ENCODE data around the gene MPPED1. TPM values are rescaled to one million over a fixed set of nuclear protein-coding genes. Genes with fewer than 3 reads are reported as not detected.
A peak's percentile ranks its signal among the peaks of the same experiment; 100 is the strongest.

The MPPED1 gene
- total and polyA plus RNA-seq, 3 experiments from 2014 or later = not detected

- no peak for DNase-seq
- no peaks in the 10 kb centered on the region for H3K4me1 Mint-ChIP-seq
- H3K36me3 Mint-ChIP-seq = no peaks in the 10 kb centered on the region
- peaks cover 0 to 2% of the 10 kb centered on the region in 2 donors for H3K27me3 Mint-ChIP-seq
- H3K9me3 ChIP-seq (ENCODE audit: low read length) = no peaks in the 10 kb centered on the region
- no peak overlapping the region for H3K27ac ChIP-seq (ENCODE audit: low read depth, low read length)
- H3K4me3 Mint-ChIP-seq = no peak overlapping the region
- no peak overlapping the region for H3K27ac Mint-ChIP-seq
- no peaks in the 10 kb centered on the region for H3K27me3 ChIP-seq (ENCODE audit: insufficient read depth, low read length, poor library complexity, severe bottlenecking)
- H3K36me3 ChIP-seq (ENCODE audit: insufficient read depth, low read length) = no peaks in the 10 kb centered on the region
- no peaks in the 10 kb centered on the region for H3K9me3 Mint-ChIP-seq
- CTCF ChIA-PET = no interaction called here
- POLR2A ChIA-PET = no interaction called here
- no peak overlapping the region for H3K4me3 ChIP-seq (ENCODE audit: low read length)
- no peaks in the 10 kb centered on the region for H3K4me1 ChIP-seq (ENCODE audit: insufficient read depth, low read length)
Observed at GRCh38 chr22:43514476-43515157, 102.8 kb downstream of the MPPED1 start.

DNA sequence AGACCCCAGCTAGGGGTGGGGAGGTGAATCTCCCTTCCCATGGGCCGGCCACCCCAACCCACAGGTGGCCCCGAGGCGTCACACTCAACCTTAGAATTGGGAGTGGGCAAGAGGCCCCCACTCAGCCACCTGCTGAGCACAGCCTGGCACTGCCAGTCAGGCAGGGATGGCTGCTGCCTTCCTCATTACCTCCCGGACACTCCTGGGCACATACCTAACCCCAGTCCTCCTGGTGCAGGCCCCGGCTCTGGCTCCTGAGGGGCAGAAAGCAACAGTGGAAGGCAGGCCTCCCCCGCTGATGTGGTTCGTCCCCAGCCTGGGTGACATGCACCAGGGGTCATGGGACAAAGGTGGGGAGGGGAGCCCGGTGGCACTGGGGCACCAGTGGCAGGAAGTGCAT, 103.6 kb downstream of the MPPED1 start:
- CTCF ChIA-PET = no interaction called here
- Mint-ChIP-seq H3K36me3 (no peaks in the 10 kb centered on the region), H3K4me1 (no peaks in the 10 kb centered on the region), H3K4me3 (no peak overlapping the region), H3K9me3 (no peaks in the 10 kb centered on the region), H3K27ac (no peak overlapping the region), H3K27me3 (peaks cover 0 to 2% of the 10 kb centered on the region in 2 donors)
- Histone ChIP-seq H3K27ac (ENCODE audit: low read depth, low read length) (no peak overlapping the region), H3K4me1 (ENCODE audit: insufficient read depth, low read length) (no peaks in the 10 kb centered on the region), H3K36me3 (ENCODE audit: insufficient read depth, low read length) (no peaks in the 10 kb centered on the region), H3K9me3 (ENCODE audit: low read length) (no peaks in the 10 kb centered on the region), H3K4me3 (ENCODE audit: low read length) (no peak overlapping the region), H3K27me3 (ENCODE audit: insufficient read depth, low read length, poor library complexity, severe bottlenecking) (no peaks in the 10 kb centered on the region)
- DNase-seq = no peak
- POLR2A ChIA-PET = no interaction called here

GRCh38 chr22:43515902-43516301, 104.1 kb downstream of the MPPED1 start:
- Mint-ChIP-seq H3K36me3 (no peaks in the 10 kb centered on the region), H3K27me3 (peaks cover 0 to 2% of the 10 kb centered on the region in 2 donors), H3K4me3 (no peak overlapping the region), H3K9me3 (no peaks in the 10 kb centered on the region), H3K27ac (no peak overlapping the region), H3K4me1 (no peaks in the 10 kb centered on the region)
- no peaks in the 10 kb centered on the region for H3K4me1 ChIP-seq (ENCODE audit: insufficient read depth, low read length)
- no peaks in the 10 kb centered on the region for H3K9me3 ChIP-seq (ENCODE audit: low read length)
- DNase-seq = no peak
- H3K27ac ChIP-seq (ENCODE audit: low read depth, low read length) = no peak overlapping the region
- ChIA-PET CTCF (no interaction called here), POLR2A (no interaction called here)
- no peaks in the 10 kb centered on the region for H3K27me3 ChIP-seq (ENCODE audit: insufficient read depth, low read length, poor library complexity, severe bottlenecking)
- H3K36me3 ChIP-seq (ENCODE audit: insufficient read depth, low read length) = no peaks in the 10 kb centered on the region
- no peak overlapping the region for H3K4me3 ChIP-seq (ENCODE audit: low read length)

DNA sequence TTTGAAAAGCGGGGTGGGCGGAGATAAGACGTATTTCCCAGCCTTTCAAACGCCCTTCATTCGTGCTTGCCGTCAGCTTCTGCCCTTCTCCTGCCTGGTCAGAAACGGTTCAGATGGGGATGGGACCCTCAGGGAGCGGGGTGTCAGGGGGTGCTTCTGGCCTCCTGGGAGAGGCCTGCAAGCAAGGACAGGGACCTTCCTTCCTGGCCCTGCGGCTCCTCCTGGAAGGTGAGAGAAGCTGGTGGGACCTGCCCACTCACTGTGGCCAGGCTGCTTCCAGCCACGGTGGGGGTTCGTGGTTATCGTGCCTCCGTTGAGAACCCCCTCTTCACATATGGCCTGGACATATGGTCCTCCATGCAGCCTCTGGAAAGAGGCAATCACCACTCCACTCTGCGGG, 104.6 kb downstream of the MPPED1 start:
- no peak overlapping the region for H3K4me3 ChIP-seq (ENCODE audit: low read length)
- Mint-ChIP-seq H3K27me3 (peaks cover 0 to 2% of the 10 kb centered on the region in 2 donors), H3K4me3 (no peak overlapping the region), H3K36me3 (no peaks in the 10 kb centered on the region), H3K4me1 (no peaks in the 10 kb centered on the region), H3K9me3 (no peaks in the 10 kb centered on the region), H3K27ac (no peak overlapping the region)
- no peak overlapping the region for H3K27ac ChIP-seq (ENCODE audit: low read depth, low read length)
- ChIA-PET POLR2A (no interaction called here), CTCF (no interaction called here)
- H3K27me3 ChIP-seq (ENCODE audit: insufficient read depth, low read length, poor library complexity, severe bottlenecking) = no peaks in the 10 kb centered on the region
- H3K9me3 ChIP-seq (ENCODE audit: low read length) = no peaks in the 10 kb centered on the region
- H3K4me1 ChIP-seq (ENCODE audit: insufficient read depth, low read length) = no peaks in the 10 kb centered on the region
- no peak for DNase-seq
- H3K36me3 ChIP-seq (ENCODE audit: insufficient read depth, low read length) = no peaks in the 10 kb centered on the region

- no peaks in the 10 kb centered on the region for H3K27me3 Mint-ChIP-seq
- ChIA-PET POLR2A (no interaction called here), CTCF (no interaction called here)
- no peaks in the 10 kb centered on the region for H3K36me3 ChIP-seq (ENCODE audit: insufficient read depth, low read length)
- no peaks in the 10 kb centered on the region for H3K4me1 ChIP-seq (ENCODE audit: insufficient read depth, low read length)
- H3K4me3 Mint-ChIP-seq = no peak overlapping the region
- H3K9me3 Mint-ChIP-seq = no peaks in the 10 kb centered on the region
- H3K4me3 ChIP-seq (ENCODE audit: low read length) = no peak overlapping the region
- H3K27ac Mint-ChIP-seq = no peak overlapping the region
- DNase-seq = no peak
- no peaks in the 10 kb centered on the region for H3K4me1 Mint-ChIP-seq
- no peaks in the 10 kb centered on the region for H3K9me3 ChIP-seq (ENCODE audit: low read length)
- H3K27ac ChIP-seq (ENCODE audit: low read depth, low read length) = no peak overlapping the region
- H3K27me3 ChIP-seq (ENCODE audit: insufficient read depth, low read length, poor library complexity, severe bottlenecking) = no peaks in the 10 kb centered on the region
- no peaks in the 10 kb centered on the region for H3K36me3 Mint-ChIP-seq
Observed at GRCh38 chr22:43516996-43517635, 105.3 kb downstream of the MPPED1 start.

DNA sequence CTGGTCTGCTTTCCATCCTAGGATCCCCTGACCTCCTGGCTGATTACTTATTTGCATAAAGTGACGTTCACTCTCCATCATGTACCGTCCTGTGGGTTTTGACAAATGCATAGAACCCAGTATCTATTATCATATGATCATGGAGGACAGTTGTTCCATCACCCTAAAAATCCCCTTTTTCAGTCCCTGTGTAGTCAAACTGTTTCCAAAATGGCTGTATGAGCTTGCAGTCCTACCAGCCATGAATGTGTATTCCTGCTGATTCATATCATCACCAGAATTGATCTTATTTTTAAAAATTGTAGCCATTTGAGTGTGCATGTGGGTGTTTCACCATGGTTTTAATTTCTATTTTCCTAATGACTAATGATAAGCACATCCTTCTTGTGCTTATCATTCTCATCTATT, 108.8 kb downstream of the MPPED1 start:
- no peaks in the 10 kb centered on the region for H3K27me3 ChIP-seq (ENCODE audit: insufficient read depth, low read length, poor library complexity, severe bottlenecking)
- no peaks in the 10 kb centered on the region for H3K4me1 Mint-ChIP-seq
- H3K4me1 ChIP-seq (ENCODE audit: insufficient read depth, low read length) = no peaks in the 10 kb centered on the region
- CTCF ChIA-PET = no interaction called here
- no peak overlapping the region for H3K4me3 Mint-ChIP-seq
- no peaks in the 10 kb centered on the region for H3K36me3 Mint-ChIP-seq
- no peak overlapping the region for H3K27ac Mint-ChIP-seq
- no peaks in the 10 kb centered on the region for H3K9me3 Mint-ChIP-seq
- no peak overlapping the region for H3K27ac ChIP-seq (ENCODE audit: low read depth, low read length)
- H3K9me3 ChIP-seq (ENCODE audit: low read length) = no peaks in the 10 kb centered on the region
- peaks cover 3 to 10% of the 10 kb centered on the region in 2 donors for H3K27me3 Mint-ChIP-seq
- DNase-seq = no peak
- POLR2A ChIA-PET = no interaction called here
- no peak overlapping the region for H3K4me3 ChIP-seq (ENCODE audit: low read length)
- H3K36me3 ChIP-seq (ENCODE audit: insufficient read depth, low read length) = no peaks in the 10 kb centered on the region

DNA sequence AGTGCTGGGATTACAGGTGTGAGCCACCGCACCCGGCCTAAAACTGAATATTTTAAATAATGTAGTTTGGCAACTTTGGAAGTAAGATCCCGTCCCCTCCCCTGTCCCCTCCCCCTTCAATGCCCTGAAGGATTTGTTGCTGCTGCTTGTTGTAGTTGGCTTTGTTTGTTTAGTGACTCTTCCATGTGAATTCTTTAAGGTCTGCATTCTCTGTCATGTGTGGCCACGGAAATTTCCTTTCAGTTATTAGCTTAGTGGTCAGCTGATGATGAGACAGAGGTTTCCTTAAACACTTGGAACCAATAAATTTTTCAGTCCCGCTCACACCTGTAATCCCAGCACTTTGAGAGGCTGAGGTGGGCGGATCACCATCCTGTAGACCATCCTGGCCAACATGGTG, 109.9 kb downstream of the MPPED1 start:
- H3K27me3 Mint-ChIP-seq = peaks cover 3 to 17% of the 10 kb centered on the region in 2 donors
- H3K4me3 Mint-ChIP-seq = no peak overlapping the region
- no peaks in the 10 kb centered on the region for H3K4me1 Mint-ChIP-seq
- Histone ChIP-seq H3K4me1 (ENCODE audit: insufficient read depth, low read length) (no peaks in the 10 kb centered on the region), H3K27me3 (ENCODE audit: insufficient read depth, low read length, poor library complexity, severe bottlenecking) (peaks cover 4% of the 10 kb centered on the region), H3K27ac (ENCODE audit: low read depth, low read length) (no peak overlapping the region), H3K4me3 (ENCODE audit: low read length) (no peak overlapping the region), H3K36me3 (ENCODE audit: insufficient read depth, low read length) (no peaks in the 10 kb centered on the region), H3K9me3 (ENCODE audit: low read length) (no peaks in the 10 kb centered on the region)
- no peak overlapping the region for H3K27ac Mint-ChIP-seq
- POLR2A ChIA-PET = no interaction called here
- DNase-seq = no peak
- no peaks in the 10 kb centered on the region for H3K9me3 Mint-ChIP-seq
- CTCF ChIA-PET = no interaction called here
- no peaks in the 10 kb centered on the region for H3K36me3 Mint-ChIP-seq

DNA sequence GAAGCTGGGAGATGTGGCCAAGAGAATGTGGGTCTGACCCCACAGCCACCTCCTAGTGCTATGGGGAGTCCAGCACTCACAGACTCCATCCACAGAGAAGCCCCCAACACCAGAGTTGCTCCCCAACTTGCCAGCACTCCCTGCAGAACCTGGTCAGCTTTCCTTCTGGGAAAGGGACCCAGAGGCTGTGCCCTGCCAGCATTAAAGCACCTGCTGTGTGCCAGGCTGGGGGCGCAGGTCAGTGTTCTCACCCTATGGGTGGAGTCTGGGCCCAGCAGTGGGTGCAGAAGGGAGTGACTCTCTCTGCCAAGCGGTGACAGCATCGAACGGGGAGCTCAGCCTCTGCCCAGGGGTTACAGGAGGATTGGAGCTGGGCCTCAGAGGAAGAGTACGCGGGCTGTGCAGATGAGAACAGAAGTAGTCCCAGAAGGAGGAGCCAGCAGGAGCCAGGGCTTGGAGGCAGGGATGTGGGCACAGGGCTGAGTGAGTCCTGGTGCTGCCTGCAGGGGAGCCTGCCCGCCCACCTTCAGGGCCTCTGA, 114.4 kb downstream of the MPPED1 start:
- POLR2A ChIA-PET = no interaction called here
- Histone ChIP-seq H3K27ac (ENCODE audit: low read depth, low read length) (no peak overlapping the region), H3K36me3 (ENCODE audit: insufficient read depth, low read length) (no peaks in the 10 kb centered on the region), H3K27me3 (ENCODE audit: insufficient read depth, low read length, poor library complexity, severe bottlenecking) (peaks cover 4% of the 10 kb centered on the region), H3K4me3 (ENCODE audit: low read length) (no peak overlapping the region), H3K9me3 (ENCODE audit: low read length) (no peaks in the 10 kb centered on the region), H3K4me1 (ENCODE audit: insufficient read depth, low read length) (no peaks in the 10 kb centered on the region)
- H3K36me3 Mint-ChIP-seq = no peaks in the 10 kb centered on the region
- no peak for DNase-seq
- H3K4me1 Mint-ChIP-seq = no peaks in the 10 kb centered on the region
- H3K27me3 Mint-ChIP-seq = peaks cover 6 to 24% of the 10 kb centered on the region in 2 donors
- no peaks in the 10 kb centered on the region for H3K9me3 Mint-ChIP-seq
- H3K27ac Mint-ChIP-seq = peak overlapping the region in 1 of 8 donors; percentile 86
- CTCF ChIA-PET = no interaction called here
- H3K4me3 Mint-ChIP-seq = no peak overlapping the region
